Non-pigmented ciliary epithelial cell (primary cell): ENCODE results near the gene ARHGAP21.
A peak's percentile ranks its signal among the peaks of the same experiment; 100 is the strongest.

Experiments
- DNase-seq: peaks from one replicate; pipeline ENCODE4 v3.0.0-alpha.2; 2010; ENCODE audit warnings: low read depth

Gene ARHGAP21

DNA sequence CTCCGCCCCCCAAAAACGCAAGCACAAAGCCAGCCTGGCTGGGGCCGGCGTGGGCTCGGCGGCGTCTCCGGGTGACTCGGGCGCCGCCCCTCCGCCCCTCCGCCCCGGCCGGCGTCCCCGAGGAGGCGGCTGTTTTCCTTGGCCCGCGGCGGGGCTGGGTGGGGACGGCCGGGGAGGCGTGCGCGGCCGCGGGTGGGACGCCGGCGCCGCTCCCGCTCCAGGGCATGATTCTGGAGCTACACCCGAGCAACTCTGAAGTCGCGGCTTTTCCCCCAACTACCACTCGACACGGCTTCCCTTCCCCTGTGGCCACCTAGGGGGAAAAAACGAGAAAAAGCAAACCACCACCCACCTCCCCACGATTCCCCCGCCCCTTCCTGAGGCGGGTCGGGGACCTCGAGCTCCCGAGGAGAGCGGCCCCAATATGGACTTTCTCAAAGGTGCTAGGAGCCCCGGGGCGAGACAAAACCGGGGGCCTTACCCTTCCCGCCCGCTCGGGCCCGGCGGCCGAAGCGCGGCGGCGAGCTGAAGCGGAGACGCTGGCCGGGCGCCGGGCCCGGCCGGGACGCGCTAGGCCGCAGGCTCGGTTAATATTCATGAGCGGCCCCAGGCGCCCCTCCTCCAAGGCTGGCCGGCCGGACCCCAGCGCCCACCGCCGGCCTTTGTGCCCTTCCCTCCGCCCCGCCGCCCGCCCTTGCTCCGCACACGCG is 856 bp downstream of the ARHGAP21 start:
- no peak for DNase-seq

- no peak for DNase-seq
These were observed 1.5 kb downstream of the ARHGAP21 start for GRCh38 chr10:24722131-24722675.

DNA sequence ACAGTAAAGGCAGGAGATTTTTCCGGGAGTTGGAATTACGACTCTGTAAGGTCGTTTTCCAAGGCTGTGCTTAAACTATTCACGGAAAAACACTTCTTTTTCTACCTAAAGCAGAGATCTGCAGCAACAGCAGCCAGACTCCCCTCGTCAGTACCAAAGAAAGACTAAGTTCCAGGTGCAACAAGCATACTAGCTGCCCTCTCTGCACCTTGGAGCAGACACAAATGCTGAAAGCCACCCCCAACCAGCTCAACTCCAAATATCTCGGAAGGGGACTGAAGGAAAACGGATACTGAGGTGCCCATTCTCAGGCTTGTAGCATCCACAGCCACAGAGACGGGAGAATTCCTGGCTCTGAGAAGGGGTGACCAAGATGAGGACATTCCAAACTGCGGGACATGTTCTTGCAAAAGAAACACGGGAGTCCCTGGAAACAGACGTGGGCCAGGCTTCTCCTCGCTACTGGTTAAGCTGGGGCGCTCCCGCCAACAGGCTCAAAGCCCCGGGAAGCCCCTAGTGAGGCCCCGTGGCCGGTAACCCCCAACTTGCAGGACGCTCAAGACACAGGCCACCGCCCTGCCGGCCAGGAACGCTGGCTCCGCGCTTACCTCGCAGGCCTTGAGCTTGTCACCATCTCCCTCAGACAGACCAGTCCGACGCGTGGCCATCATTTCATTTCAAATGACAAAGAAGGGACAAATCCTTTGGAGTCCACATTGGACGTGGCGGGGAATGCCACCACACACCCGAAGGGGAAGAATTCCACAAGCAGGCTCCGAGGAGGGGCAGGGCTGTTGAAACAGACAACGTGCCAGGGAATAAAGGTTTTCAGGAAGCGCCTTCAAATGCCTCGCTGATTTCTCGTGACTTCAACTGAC is 2.2 kb downstream of the ARHGAP21 start:
- no peak for DNase-seq

DNA sequence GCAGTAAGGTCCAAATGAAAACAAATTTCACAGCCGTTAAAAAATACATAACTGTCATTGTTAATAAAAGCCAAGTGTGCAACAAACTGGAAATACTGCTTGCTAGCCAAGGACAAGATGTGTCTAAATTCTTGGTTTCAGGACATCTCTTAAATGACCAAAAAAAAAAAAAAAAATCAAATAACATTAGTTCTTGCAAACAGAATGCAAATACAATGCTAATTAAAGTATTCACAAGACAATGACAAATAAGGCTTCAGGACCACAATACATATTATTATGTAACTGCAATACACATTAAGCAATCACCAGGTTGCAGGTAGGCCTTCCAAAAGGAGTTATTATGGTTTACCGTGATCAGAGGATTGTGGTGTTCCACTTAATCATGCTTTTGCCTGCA is 3.6 kb downstream of the ARHGAP21 start:
- DNase-seq, result no peak

GRCh38 chr10:24718031-24718855 is 5.4 kb downstream of the ARHGAP21 start:
- peak; percentile 53 for DNase-seq

DNA sequence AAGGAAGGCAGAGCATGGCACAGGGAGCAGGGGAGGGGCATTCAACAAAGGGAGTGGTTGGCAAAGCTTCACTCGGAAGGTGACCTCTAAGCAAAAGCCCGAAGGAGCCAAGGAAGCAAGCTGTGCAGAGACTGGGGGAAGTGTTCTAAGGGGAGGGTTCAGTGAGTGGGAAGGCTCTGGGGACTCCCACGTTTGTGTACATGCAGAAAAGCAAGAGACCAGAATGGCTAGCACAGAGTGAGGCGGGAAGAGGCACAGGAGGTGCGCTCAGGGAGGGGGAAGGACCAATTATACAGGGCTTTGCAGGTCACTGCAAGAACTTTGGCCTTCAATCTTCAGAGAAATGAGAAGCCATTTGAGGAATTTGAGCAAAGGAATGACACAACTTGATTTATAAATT is 7.4 kb downstream of the ARHGAP21 start:
- DNase-seq, result no peak

DNA sequence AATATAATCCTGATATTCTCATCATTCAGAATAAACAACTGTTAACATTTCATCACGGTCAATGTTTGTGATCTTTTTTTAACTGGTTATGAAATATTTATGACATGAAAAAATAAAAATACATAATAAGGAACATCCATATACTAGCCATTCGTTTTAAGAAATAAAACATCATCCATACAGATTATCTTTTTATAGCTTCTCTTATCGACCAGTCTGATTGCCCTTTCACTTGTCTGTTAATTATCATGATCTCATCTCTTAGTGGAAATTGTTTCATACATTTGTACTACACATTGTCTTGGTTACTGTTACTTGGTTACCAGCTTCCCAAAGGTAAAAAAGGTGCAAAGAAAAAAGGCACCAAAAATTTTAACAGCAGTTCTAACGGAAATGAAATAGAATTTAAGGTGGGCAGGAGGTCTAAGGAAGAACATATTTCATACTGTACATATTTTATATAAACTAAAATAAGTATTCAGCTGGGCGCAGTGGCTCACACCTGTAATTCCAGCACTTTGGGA is 8.4 kb downstream of the ARHGAP21 start:
- no peak for DNase-seq

DNA sequence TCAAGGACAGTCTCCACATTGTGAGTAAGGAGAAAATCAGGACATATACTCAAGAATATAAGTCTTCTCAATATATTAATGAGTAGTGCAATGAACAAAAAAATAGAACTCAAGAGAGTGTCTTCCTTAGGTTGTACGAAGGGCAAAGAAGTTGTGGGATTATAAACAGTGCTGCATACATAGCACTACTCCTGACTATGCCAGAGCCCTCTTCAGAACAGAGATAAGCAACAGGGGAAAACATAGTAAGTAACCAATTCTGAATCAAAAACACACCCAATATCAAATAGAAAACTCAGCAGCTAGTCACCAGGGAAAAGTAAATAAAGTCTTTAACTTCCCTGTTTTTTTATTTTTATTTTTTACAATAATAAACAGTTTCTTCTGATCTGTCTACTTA is 10.6 kb downstream of the ARHGAP21 start:
- no peak for DNase-seq

DNA sequence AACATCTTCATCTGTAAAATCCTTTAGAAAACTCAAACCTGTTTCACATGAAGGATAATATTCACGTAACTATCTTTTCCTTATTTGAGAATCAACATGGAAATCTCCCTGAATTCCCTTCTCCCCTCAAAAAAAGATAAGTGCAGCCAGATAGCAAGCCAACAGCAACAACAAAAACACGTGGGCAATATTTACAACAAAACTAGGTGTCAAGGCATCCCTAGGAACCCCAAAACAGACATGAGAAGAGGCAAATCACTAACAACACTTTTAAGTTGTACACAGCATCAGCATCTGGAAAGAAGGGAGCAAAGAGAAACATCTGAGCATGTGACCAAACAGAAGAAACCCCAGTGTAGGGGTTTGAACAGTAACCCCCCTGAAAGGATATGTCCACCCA is 12.2 kb downstream of the ARHGAP21 start:
- DNase-seq, result no peak

- DNase-seq, result no peak
These were observed 15.6 kb downstream of the ARHGAP21 start for GRCh38 chr10:24708081-24708480.

DNA sequence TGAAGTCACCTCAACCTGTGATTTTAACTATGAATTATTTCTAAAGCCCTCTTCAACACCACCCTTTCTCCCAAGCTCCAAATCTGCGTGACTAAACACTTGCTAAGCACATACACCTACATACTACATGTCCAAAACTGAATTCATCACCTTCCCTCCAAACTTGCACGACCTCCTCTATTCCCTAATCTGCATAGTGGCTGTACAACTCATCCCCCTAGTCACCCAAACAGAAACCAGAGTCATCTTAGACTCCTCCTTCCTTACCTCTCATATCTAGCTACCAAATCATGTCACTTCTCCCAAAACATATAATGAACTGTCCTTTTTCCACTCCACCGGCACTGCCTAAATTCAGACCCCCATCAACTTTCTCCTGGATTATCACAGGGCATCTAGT is 16.2 kb downstream of the ARHGAP21 start:
- no peak for DNase-seq

GRCh38 chr10:24706479-24707118 is 17.1 kb downstream of the ARHGAP21 start:
- DNase-seq, result peak; percentile 86

DNA sequence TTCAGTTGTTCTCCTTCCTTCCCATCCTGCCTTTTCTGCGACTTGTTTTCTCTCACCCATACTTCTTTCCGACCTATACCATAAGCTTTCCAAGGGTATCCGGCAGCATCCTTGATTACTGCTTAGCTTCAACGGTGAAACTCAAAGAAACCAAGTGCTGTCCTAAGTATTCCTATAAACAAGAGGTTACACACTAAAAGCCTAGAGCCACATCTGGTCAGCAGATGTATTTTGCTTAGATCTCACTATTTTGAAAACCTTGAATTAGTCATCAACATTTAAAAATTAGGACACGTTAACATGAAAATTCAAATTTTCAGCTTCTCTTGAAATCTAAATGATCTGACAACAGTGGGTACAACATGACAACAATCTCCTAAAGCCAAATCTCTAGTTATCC is 20.0 kb downstream of the ARHGAP21 start:
- DNase-seq, result peak; percentile 30

DNA sequence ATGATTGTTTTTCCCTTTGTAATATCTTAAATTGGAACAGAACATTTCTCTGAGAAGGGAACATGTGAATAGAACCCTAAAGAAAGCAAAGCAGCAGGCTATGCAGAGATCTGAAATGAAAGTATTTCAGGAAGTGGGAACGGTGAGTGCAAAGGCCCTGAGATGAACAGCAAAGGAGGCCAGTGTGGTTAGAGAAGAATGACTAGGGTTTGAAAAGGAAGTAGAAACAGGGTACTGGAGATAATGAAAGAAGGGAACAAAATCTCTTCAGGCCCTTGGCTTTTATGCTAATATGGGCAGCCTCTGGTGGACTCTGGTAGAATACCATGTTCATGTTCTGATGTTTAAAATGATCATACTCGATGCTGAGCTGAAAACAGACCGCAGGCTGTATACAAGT is 22.2 kb downstream of the ARHGAP21 start:
- DNase-seq, result no peak

GRCh38 chr10:24700948-24701347 is 22.7 kb downstream of the ARHGAP21 start:
- DNase-seq, result no peak

DNA sequence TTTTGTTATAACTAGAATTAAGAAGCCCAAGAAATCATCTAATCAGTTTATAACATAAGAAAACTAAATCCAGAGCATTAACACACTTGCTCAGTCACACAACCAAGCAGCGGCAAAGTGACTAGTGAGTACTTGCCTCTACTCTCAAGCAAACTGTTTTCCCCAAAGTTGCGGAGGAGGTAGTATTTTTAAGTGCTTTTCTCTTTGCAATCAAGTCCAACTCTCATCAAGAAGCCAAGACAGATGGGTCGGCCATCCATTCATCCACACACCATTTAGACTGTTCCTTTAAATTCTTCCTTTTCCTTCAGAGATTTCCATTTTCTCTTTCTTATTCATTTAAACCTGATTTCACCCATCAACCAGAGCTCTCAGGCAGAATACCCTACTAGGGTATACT is 25.4 kb downstream of the ARHGAP21 start:
- no peak for DNase-seq

DNA sequence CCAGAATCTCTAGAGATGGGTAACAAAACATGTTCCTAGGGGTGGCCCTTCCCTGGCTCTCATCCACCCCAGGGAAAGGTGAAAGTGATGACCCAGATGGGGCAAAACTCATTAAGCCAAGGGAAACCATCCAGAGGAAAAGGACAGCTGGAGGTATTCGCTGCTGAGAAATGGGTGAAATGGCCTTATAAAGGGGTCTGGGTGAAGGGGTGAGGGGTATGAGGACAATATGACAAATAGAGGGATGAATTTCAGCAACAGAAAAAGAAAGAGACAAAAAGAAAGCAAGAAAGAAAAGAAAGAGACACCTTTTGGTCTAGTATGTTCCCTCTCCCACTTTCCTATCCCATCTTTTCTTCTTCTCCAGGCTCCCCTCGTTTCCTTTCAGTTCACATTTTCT is 26.6 kb downstream of the ARHGAP21 start:
- DNase-seq, result no peak

- DNase-seq, result no peak
These were observed 28.2 kb downstream of the ARHGAP21 start for GRCh38 chr10:24695452-24695851.

DNA sequence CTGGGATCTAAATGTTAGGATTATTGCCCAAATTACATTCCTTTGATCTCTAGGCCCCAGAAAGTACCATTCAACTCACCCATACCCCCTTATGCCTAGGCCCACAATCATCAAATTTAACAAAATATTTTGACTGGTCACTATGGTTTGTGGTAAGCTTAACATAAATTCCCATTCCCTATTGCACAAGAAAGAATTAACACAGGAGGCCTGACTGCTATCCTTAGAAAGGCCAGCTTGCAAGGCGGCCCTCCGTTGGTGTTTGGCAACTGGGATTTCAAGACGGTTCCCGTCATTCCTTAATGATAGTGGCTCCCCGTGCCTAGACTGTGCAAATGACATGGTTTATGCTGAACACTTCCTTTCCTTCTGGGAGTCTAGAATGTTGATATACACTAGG is 29.6 kb downstream of the ARHGAP21 start:
- no peak for DNase-seq

DNA sequence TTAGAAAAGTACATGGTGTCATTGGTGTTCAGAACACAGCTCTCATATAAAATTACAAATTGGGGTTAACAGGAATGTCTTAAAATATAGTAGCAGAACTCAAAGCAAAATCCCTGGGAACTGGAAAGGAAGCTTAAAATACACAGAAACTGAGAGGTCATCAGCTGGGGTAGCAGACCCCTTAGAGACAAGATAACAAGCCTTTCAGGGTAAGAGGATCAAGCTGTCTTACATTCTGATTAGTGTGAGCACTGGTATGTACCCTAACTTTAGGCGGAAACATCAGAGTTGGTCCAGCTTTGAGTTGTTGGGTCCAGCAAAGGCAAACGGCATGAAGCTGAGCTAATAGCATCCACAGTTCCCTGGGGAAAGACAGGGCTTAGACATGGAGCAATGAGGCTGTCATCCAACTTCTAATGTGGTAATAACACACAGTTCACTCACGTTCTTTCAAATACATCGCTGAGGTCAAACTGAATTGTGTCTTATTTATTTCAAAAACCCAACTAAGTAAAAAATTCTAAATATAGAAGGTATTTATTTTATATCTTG is 32.6 kb downstream of the ARHGAP21 start:
- no peak for DNase-seq

- DNase-seq, result peak; percentile 60
These were observed 37.6 kb downstream of the ARHGAP21 start for GRCh38 chr10:24685958-24686540.
